AG04450 (cell line): Measurements from ENCODE around the gene VSTM2L. TPM values are rescaled to one million over a fixed set of nuclear protein-coding genes. Genes with fewer than 3 reads are reported as not detected.

Experiments
- CTCF ChIA-PET: fragments of 300-600, 350-600 bp; formaldehyde crosslinking; extraction: SDS; loops from one replicate; lab custom pipeline; 2022; ENCODE audit warnings: antibody characterized with exemption, inconsistent platforms; lab: Charles Lee
- POLR2A ChIA-PET: fragments of 350-600 bp; formaldehyde crosslinking; extraction: SDS; loops from one replicate; lab custom pipeline; 2021; ENCODE audit warnings: antibody characterized with exemption, inconsistent platforms; lab: Yijun Ruan, JAX
- DNase-seq: peaks from one replicate; pipeline ENCODE4 v3.0.0-alpha.2; 2011; ENCODE audit warnings: low read depth, low spot score
- H3K27ac ChIP-seq: one replicate; pipeline ENCODE4 v1.5.1; 2012; ENCODE audit warnings: low read depth, low read length, control low read depth
- H3K27me3 ChIP-seq: one replicate; pipeline ENCODE4 v1.6.0; 2012; ENCODE audit warnings: low read length; ENCODE audit not compliant: control insufficient read depth, insufficient read depth
- H3K4me3 ChIP-seq: 2 replicates; pipeline ENCODE4 v1.5.1; 2011; ENCODE audit warnings: mild to moderate bottlenecking, low read depth, low read length, control low read depth
- H3K9me3 ChIP-seq: 2 replicates; pipeline ENCODE4 v1.5.1; 2012; ENCODE audit warnings: low read length; ENCODE audit not compliant: control insufficient read depth, insufficient read depth
- polyA plus RNA-seq: library from polyadenylated mRNA; depleted of rRNA; stranded (reverse); fragments of >200 nt; gene quantifications from 2 replicates; pipeline ENCODE4 v1.2.3, GENCODE V29; 2011
- TF ChIP-seq, protein P1 (sequence below): IDR thresholded peaks from 2 replicates; pipeline ENCODE4 v1.5.1; 2011; ENCODE audit warnings: low read depth, low read length, control low read depth, inconsistent platforms

Gene VSTM2L
- polyA plus RNA-seq, 1 experiment: 0.25 TPM

DNA sequence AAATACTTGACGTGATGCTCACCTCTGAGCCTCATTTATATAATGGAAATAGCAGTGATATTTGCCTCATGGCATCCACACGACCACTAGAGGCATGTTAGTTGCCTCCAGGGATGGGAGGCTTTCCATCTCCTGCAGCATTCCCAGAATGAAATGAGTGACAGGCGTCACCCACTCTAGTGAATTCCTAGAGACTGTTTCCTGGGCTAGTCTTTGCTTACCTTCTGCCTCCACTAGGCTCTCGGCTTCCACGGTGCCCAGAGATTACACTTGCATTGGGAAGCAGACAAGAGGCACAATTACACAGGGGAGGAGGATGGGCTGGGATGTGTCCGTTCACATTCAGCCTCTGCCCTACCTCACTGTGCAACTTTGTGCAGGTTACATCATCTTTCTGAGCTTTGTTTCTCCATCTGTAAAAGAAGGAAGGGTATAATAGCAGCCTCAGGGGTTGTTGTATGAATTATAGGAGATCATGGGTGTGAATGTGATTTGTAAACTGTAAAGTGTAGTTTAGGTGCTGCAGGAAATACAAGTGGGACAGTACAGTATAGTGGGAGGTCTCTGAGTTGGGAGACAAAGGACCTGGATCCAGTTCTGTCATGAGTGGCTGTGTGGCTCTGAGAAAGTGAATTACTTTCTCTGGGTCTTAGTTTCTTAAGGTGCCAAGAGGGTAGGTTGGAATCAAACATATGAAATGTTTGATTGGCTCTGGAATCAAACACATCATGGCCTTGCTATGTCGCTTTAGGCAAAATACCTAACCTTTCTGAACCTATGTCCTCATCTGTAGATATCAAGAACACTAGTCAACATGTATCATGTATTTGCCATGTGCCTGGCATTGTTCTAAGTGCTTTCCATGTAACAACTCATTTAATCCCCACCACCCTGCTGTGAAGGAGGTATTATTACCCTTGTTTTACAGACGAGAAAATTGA is 3.6 kb upstream of the VSTM2L start:
- CTCF ChIA-PET: no interaction called here
- peaks cover 66% of the 10 kb centered on the region for H3K27me3 ChIP-seq
- POLR2A ChIA-PET: no interaction called here

DNA sequence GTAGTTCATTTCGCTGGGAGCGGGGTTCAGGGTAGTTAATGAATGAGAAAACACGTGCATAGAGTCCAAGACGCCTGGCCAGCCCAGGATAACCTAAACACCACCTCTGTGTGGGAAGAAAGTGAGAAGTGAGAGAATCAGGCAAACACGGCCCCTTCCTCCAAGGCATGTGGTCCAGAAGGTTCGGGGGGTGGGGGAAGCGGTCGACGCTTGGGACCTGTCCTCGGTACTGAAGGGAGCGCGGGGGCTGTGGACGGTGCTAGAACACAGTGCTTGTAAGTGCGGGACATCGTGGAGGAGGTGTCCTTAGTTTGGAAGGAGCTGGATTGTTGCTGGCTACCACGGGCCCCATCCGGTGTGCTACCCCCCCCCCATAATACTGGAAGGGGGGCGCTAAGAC is 1.7 kb upstream of the VSTM2L start:
- CTCF ChIA-PET: no interaction called here
- DNase-seq: no peak
- peaks cover 77% of the 10 kb centered on the region for H3K27me3 ChIP-seq
- no peak overlapping the region for H3K27ac ChIP-seq
- H3K4me3 ChIP-seq: no peak overlapping the region
- POLR2A ChIA-PET: no interaction called here
- no peaks in the 10 kb centered on the region for H3K9me3 ChIP-seq
- TF ChIP-seq, protein P1, sequence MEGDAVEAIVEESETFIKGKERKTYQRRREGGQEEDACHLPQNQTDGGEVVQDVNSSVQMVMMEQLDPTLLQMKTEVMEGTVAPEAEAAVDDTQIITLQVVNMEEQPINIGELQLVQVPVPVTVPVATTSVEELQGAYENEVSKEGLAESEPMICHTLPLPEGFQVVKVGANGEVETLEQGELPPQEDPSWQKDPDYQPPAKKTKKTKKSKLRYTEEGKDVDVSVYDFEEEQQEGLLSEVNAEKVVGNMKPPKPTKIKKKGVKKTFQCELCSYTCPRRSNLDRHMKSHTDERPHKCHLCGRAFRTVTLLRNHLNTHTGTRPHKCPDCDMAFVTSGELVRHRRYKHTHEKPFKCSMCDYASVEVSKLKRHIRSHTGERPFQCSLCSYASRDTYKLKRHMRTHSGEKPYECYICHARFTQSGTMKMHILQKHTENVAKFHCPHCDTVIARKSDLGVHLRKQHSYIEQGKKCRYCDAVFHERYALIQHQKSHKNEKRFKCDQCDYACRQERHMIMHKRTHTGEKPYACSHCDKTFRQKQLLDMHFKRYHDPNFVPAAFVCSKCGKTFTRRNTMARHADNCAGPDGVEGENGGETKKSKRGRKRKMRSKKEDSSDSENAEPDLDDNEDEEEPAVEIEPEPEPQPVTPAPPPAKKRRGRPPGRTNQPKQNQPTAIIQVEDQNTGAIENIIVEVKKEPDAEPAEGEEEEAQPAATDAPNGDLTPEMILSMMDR: no peak

More for the DNA sequence above, 3.6 kb upstream of the VSTM2L start:
- Histone ChIP-seq H3K9me3 (no peaks in the 10 kb centered on the region), H3K4me3 (no peak overlapping the region), H3K27ac (no peak overlapping the region)
- no peak for DNase-seq
- TF ChIP-seq, protein P1: no peak

DNA sequence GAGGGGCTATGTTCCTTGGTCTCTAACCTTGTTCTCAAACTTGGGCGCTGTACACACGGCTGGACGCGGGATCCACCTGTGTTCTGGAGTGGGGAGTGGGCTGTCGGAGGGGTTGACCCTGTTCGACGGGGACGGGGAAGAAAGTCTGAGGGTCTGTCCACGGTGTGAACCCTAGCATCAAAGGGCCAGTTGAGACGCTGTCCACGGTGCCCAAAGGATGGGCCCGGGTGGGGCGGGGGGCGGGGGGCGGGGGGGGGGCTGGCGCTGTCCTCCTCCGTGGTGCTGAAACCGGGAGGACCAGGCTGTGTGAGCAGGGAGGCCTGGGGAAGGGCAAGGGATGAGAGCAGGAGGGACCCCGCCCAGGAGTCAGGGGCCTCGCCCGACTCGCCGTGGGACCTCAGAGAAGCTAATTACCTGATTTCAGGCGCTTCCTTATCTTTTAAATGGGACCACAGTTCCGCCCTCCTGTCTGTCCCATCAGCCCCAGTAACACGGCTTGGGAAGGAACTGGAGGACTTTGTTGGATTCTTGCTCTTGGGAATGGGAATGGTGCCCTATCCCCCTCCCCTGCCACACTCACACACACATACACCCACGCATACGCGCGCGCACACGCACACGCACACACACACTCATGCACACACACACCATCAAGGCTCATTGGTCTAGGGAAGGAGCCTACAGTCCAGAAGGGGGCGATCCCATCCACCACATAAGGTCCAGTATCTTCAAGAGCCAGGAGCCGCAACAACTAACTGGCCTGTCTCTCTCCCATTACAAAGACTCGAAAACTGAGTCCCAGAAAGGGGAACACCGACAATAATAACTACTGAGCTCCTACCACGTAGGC is 1.0 kb upstream of the VSTM2L start:
- CTCF ChIA-PET: interaction anchor here (0.8 to 1.1 kb wide), 3 partner anchors 90 to 318 kb away, joined by 4 to 6 read pairs (median 4); no protein-coding TSS in a partner anchor
- POLR2A ChIA-PET: interaction anchor here (0.6 kb wide), 1 partner anchor 13 kb away, joined by 3 read pairs; no protein-coding TSS in a partner anchor
- H3K4me3 ChIP-seq: 0 out of 2 replicates have a peak overlapping the region, but pooled peaks have one; percentile 48
- peak; percentile 3 for DNase-seq
- H3K27me3 ChIP-seq: peaks cover 78% of the 10 kb centered on the region
- H3K27ac ChIP-seq: no peak overlapping the region
- TF ChIP-seq, protein P1: peak; percentile 46
- H3K9me3 ChIP-seq: no peaks in the 10 kb centered on the region

DNA sequence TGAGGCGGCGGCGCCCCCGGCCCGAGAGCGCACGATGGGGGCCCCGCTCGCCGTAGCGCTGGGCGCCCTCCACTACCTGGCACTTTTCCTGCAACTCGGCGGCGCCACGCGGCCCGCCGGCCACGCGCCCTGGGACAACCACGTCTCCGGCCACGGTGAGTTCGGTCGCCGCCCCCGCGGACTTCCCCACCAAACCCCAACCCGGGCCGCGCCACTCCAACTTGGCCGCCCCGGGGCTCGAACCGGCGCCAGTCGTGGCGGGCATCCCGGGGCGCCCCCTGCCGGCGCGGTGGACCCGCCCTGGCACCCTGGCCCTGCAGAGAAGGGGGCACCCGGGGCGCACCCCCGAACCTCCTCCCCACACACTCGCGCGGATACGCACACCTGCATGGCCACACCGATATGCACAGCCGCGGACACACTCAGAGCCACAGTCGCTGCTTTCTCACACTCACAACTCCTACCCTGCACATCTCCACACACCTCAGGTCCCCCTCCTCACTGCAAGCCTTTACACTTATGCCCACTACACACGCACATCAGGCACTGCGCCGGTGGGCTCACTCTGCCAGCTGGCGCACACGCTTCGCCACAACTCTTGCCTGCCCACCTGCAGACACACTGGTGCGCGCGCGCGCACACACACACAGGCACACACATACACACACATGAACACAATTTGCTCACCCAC is 535 bp downstream of the VSTM2L start:
- Histone ChIP-seq H3K4me3 (peak overlapping the region; percentile 34; the same call in 1 of the 2 replicates), H3K9me3 (no peaks in the 10 kb centered on the region), H3K27me3 (peaks cover 69% of the 10 kb centered on the region), H3K27ac (no peak overlapping the region)
- no peak for DNase-seq
- CTCF ChIA-PET: interaction anchor here (1.1 kb wide), 1 partner anchor 88 kb away, joined by 4 read pairs; no protein-coding TSS in a partner anchor
- TF ChIP-seq, protein P1: peak; percentile 18; the same call in 1 of the 2 replicates
- POLR2A ChIA-PET: no interaction called here
